ENCODE results near the gene BLOC1S4. TPM values are rescaled to one million over a fixed set of nuclear protein-coding genes. Genes with fewer than 3 reads are reported as not detected.
"Not testable (repeated sequence)": the region's sequence is repeated elsewhere in the genome, so short reads cannot be mapped to it uniquely, and the experiment has no call there.

BLOC1S4 gene
- 14.2 TPM for total RNA-seq
- long read RNA-seq = 0 reads

GRCh38 chr4:6716018-6716911 is at the start of gene BLOC1S4:
TSS of gene BLOC1S4 (plus strand) at chr4:6716174. CDS start at chr4:6716210, 36 bp downstream.
- DNase-seq (ENCODE audit: low spot score) = peak; percentile 92

- DNase-seq (ENCODE audit: low spot score) = no peak
Observed at GRCh38 chr4:6668391-6668790, 47.6 kb upstream of the BLOC1S4 start.

GRCh38 chr4:6671648-6672047 is 44.3 kb upstream of the BLOC1S4 start:
- no peak for DNase-seq (ENCODE audit: low spot score)

GRCh38 chr4:6672131-6672530 is 43.8 kb upstream of the BLOC1S4 start:
- no peak for DNase-seq (ENCODE audit: low spot score)

GRCh38 chr4:6672541-6673190 is 43.3 kb upstream of the BLOC1S4 start:
- not testable (repeated sequence) for DNase-seq (ENCODE audit: low spot score)

GRCh38 chr4:6673191-6673659 is 42.7 kb upstream of the BLOC1S4 start:
- not testable (repeated sequence) for DNase-seq (ENCODE audit: low spot score)

GRCh38 chr4:6673660-6674499 is 42.1 kb upstream of the BLOC1S4 start:
- DNase-seq (ENCODE audit: low spot score) = peak; percentile 98

GRCh38 chr4:6674500-6675149 is 41.3 kb upstream of the BLOC1S4 start:
- DNase-seq (ENCODE audit: low spot score) = no peak

GRCh38 chr4:6676722-6677558 is 39.0 kb upstream of the BLOC1S4 start:
- no peak for DNase-seq (ENCODE audit: low spot score)

GRCh38 chr4:6680372-6681034 is 35.5 kb upstream of the BLOC1S4 start:
- DNase-seq (ENCODE audit: low spot score) = no peak

- no peak for DNase-seq (ENCODE audit: low spot score)
Observed at GRCh38 chr4:6681191-6681590, 34.8 kb upstream of the BLOC1S4 start.

GRCh38 chr4:6682862-6683590 is 32.9 kb upstream of the BLOC1S4 start:
- no peak for DNase-seq (ENCODE audit: low spot score)

GRCh38 chr4:6684656-6685055 is 31.3 kb upstream of the BLOC1S4 start:
- no peak for DNase-seq (ENCODE audit: low spot score)

- DNase-seq (ENCODE audit: low spot score) = no peak
Observed at GRCh38 chr4:6686104-6686787, 29.7 kb upstream of the BLOC1S4 start.

GRCh38 chr4:6687947-6688878 is 27.8 kb upstream of the BLOC1S4 start:
- DNase-seq (ENCODE audit: low spot score) = no peak

GRCh38 chr4:6688879-6689505 is 27.0 kb upstream of the BLOC1S4 start:
- DNase-seq (ENCODE audit: low spot score) = no peak
